ENCODE results near the gene SSTR5. TPM values are rescaled to one million over a fixed set of nuclear protein-coding genes. Genes with fewer than 3 reads are reported as not detected.

The SSTR5 gene
- total RNA-seq, 1 donor from 2014 or later, result not detected

DNA sequence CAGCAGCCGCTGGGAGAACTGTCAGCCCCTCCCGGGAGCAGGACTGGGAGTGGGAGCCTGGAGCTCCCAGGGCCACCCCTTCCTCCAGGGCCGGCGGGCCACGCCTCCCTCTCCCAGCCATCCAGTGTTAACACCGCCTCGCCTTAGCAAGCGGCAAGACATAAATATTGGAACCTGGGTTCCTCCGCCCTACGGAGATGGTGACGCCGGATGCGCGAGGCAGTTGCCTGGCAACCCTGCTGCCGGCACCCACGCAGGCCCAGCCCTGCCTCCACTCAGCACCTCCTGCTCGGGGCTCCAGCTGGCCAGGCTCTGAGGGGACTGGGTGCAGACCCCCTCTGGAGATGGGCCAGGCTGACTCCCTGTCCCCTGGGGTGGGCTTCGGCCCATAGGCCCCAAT is 52.9 kb downstream of the SSTR5 start:
- DNase-seq, result no peak

DNA sequence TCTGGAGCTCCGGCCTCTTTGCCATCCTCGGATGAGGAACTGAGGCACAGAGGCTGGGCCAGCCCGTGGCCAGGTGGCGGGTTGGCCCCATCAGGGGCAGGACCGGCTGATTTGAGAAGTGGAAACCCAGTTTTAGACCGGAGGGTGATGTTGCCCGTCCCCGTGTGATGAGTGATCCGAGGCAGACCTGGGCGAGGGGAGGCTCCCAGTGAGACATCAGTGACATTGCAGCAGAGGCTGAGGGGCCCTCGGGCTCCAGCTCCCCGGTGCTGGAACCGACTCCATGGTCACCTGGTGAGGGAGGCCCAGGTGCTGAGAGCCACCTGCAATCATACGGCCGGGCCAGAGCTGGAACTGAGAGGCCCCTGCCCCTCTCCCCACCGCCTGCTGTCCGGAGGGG is 53.5 kb downstream of the SSTR5 start:
- no peak for DNase-seq

DNA sequence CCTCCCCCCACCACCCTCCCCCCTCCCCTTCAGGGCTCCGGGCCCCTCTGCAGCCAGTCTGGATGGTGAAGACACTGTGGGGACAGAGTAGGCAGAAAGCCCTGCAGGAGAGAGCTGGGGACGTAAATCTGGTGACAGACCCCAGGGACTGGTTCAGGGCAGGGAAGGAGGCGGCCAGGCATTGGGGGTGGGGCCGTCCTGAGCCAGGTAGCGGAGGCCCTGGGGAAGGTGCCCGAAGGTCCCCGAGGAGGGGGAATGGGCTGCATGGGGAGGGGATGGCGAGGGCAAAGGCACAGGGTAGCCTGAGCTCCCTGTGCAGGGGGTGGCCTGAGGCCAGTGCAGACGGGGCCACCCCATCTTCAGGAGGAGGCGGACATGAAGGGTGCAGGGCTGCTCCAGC is 54.0 kb downstream of the SSTR5 start:
- DNase-seq, result no peak

DNA sequence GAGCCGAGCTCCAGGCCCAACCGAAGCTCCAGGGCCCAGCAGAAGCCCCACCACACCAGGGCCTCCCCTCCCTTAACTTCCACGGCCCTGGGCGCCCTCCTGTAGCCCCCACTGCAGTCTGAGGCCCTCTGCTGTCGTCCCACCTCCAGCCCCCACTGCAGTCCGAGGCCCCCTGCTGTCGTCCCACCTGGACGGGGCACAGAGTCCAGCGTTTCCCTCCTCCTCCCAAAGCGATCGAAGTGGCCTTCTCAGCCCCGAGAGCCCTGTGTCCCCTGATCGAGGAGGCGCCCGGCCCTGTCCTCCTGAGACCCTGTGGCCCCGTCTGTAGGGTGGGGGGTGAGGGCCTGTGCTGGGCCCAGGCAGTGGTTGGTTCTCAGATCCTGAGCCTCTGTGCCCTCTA is 54.6 kb downstream of the SSTR5 start:
- no peak for DNase-seq

DNA sequence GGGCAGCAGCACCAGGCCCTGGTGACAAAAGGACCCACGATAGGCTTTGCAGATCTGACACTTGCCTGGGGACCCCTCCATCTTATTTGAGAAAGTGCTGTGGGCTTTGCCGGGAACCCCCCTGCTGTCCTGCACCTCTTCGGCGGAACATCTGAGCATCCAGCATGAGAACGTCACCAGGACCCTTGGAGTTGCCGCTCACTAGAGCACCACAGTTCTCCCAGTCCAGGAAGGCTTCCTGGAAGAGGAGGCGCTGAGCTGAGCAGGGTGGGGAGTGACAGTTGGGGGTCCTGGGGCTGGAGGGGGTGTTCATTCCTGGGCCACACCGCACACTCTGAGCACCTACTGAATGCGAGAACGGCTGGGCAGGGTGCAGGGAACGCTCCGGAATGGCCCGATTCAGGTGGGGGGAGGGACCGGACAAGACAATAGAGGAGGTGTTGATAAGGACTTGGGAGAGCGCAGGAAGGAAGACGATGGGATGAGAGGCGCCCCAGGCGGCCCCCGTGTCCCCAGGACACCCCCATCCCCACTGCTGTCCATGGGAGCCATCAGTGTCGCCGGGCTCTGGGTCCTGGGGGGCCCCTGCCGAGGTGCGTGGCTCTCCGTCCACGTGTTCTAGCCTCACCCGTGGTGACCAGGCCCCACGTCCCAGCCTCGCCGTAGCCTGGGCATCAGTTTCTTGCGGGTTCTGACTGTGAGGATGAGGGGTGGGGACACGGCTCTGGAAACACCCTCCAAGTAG is 55.6 kb downstream of the SSTR5 start:
- no peak for DNase-seq

DNA sequence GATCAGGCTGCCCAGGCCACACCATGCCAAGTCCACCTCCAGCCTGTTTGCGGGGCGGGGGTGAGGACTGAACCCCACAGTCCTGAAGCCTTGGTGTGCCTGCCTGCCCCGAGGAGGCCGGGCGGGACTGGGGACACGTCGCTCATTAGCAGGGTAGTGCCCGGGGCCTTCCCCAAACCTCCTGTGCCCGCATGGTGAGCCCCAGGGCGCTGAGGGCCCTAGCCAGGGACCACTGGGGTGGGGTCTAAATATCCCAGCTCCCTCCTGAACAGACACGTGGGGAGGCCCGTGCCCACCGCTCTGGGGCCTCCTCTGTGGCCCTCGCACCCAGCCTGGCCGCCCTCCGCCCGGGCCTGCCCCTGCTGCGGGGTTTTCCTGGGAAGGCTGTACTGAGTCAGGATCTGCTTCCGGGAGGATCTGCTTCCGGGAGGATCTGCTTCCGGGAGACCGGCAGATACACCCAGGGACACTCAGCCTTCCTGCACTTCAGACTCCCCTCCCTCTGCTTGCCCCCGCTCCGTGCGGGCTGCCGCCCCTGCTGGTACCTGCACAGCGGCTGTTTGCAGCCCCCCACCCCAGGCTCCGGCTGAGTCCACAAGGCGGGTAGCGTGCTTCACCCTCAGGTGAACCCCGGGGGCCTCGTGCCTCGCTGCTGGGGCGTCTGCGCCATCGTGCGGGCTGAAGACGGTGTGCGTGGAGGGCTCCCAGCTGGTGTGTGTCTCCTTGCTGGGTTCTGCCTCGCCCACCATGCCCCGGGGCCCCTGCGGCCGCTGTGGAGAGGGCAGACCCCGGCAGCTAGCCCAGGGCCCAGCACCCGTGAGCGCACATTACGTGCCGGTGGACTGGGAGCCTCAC is 56.8 kb downstream of the SSTR5 start:
- DNase-seq, result no peak

DNA sequence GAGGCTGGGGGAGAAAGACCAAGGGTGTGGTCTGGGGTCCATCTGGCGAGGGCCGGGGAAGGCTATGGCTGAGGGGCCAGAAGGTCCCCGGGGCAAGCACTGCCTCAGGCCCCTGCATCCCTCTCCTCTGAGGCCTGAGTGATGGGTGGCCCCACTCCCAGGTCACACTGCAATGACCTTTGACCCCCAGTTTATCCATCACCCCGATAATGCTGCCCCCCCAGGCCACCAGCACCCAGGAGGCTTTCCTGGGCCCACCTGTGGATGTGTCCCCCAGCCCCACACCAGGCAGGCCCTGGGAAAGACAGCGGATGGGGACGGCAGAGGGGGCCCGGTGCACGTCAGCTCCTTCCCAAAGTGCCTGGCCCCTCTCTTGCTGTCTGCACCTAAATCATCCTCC is 57.8 kb downstream of the SSTR5 start:
- no peak for DNase-seq

Other genes starting within 250 kb of the SSTR5 start
- 13.6 TPM for gene LMF1, start 101.8 kb upstream of the SSTR5 start, total RNA-seq
- gene SOX8, start 91.0 kb upstream of the SSTR5 start, total RNA-seq, result 6.8 TPM
- not detected for gene C1QTNF8, start 23.5 kb downstream of the SSTR5 start, total RNA-seq
- 12.6 TPM for gene CACNA1H, start 80.4 kb downstream of the SSTR5 start, total RNA-seq
- not detected for gene TPSG1, start 152.5 kb downstream of the SSTR5 start, total RNA-seq
- 3.9 TPM for gene TPSB2, start 157.4 kb downstream of the SSTR5 start, total RNA-seq
- 11.6 TPM for gene TPSAB1, start 168.0 kb downstream of the SSTR5 start, total RNA-seq
- 1.3 TPM for gene TPSD1, start 183.3 kb downstream of the SSTR5 start, total RNA-seq
- 44.5 TPM for gene UBE2I, start 236.9 kb downstream of the SSTR5 start, total RNA-seq